ENCODE data around the gene ANO4.
"Not testable (repeated sequence)": the region's sequence is repeated elsewhere in the genome, so short reads cannot be mapped to it uniquely, and the experiment has no call there.

ANO4 gene

DNA sequence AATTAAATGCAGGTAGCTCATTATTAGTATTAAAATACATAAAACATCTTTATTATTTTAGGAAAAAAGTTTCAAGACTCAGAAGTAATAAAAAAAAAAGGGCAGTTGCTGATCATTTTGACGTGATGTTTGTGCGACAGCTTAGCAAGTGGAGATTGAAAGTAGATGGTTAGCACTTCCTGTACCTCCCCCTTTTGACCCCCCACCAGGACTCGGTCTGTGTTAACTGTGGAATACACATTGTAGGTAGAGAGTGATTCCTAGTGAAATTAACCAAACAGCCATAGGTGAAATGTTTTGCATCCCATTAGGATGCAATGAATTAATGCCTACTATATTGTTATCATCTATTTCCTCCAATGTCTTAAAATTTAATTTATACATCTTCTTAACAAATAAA, 294.7 kb downstream of the ANO4 start:
- DNase-seq (ENCODE audit: low read depth) = no peak

DNA sequence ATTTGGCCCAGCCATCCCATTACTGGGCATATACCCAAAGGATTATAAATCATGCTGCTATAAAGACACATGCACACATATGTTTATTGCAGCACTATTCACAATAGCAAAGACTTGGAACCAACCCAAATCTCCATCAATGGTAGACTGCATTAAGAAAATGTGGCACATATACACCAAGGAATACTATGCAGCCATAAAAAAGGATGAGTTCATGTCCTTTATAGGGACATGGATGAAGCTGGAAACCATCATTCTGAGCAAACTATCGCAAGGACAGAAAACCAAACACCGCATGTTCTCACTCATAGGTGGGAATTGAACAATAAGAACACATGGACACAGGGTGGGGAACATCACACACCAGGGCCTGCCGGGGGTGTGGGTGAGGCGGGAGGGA, 295.6 kb downstream of the ANO4 start:
- DNase-seq (ENCODE audit: low read depth) = not testable (repeated sequence)

GRCh38 chr12:101097829-101098580, 303.4 kb downstream of the ANO4 start:
- no peak for DNase-seq (ENCODE audit: low read depth)

- DNase-seq (ENCODE audit: low read depth) = no peak
These were observed 312.6 kb downstream of the ANO4 start for GRCh38 chr12:101107032-101107763.

DNA sequence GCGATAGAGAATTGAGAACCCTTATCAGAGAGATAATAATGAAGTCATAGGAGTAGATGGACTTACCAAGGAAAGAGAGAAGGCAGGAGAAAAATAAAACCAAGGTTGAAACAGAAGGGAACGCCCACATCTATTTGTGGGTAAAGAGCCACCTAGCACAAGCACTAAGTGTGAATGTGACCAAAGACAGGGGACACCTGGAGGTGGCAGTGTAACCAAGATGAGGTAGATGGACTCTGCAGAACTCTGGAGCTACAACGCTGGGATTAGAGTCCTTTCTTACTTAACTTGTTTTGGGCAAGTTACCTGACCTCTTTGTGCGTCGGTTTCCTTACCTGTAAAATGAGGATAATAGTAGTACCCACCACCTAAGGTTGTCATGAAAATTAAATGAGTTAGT, 313.6 kb downstream of the ANO4 start:
- no peak for DNase-seq (ENCODE audit: low read depth)

DNA sequence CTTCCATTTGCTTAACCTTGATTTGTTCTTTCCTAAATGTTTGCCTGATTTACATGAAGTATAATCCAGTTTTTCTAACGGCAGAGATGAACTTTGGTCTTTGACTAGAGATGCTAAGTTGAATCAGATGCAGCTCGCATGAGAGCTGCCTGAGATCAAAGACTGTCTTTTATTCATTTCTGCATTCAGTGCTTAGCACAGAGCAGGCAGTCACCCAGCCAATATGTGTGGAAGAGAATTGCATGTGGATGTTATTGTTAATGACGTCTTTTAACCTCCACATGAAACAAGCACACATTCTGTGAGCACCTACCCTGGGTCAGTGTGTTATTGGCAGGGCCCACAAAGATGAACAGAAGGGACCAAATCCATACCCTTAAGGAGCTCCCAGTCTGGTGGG, 316.3 kb downstream of the ANO4 start:
- DNase-seq (ENCODE audit: low read depth) = no peak

GRCh38 chr12:101111441-101111840, 316.9 kb downstream of the ANO4 start:
- DNase-seq (ENCODE audit: low read depth) = no peak

DNA sequence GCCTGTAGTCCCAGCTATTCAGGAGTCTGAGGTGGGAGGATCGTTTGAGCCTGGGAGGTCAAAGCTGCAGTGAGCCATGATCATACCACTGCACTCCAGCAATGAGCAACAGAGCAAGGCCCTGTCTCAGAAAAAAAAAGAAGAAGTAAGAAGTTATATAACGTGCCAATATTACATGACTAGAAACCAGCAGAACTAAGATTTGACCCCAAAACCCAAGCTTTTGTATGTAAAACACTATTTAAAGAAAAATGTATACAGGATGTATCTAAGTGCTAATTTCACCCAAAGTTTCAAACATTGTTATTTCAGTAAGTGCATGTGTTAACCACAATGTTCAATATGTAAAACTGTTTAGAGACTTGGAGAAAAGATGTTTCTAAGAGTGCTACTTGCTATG, 320.8 kb downstream of the ANO4 start:
- no peak for DNase-seq (ENCODE audit: low read depth)

GRCh38 chr12:101116911-101117310, 322.3 kb downstream of the ANO4 start:
- DNase-seq (ENCODE audit: low read depth) = no peak

DNA sequence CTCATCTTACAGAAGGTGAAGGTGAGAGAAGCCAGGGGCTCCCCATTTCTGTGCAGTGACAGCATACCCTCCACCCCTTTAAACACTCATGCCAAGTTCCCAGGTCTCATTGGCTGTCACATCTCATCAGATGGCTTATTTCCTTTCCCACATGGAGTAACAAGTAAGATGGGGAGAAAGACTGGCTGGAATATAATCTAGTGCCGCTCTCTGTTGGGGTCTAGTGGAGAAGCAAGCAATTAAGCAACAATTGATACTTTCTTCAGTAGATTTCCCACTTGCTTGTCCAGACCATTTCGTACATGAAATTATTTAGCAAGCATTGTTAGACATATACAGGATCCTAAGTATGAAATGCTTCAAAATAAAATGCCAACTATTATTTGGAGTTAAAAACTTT, 323.3 kb downstream of the ANO4 start:
- no peak for DNase-seq (ENCODE audit: low read depth)

DNA sequence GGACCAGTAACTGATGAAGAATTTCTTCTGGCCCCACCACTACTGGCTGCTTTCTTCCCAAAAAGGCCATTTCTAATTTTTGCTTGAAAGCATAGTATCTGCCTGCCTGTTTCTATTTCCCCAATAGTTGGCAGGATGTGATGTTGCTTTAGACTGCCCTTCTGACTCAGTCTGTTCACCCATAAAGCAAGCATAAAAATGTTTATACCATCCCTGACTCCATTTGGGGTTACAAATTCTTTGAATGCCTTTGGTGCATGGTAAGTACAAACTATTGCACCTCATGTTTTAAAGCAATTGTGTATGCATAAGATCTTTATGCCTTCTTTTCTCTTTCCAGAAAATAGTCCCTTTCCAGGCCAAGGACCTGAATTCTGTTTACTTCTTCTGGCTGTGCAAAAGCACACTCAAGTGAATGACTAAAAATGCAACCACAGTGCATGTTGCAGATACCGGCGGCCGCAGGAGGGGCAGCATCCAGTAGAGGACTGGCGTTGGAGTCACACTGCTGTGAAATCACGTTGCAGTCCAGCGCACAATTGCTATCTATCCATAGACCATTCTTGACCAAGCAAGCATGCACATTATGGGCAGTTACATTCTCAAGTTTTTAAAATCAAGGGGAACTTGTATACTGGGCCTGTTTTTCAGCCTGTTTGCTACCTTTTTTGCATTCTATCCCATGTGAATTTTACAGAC, 333.1 kb downstream of the ANO4 start:
- DNase-seq (ENCODE audit: low read depth) = no peak

DNA sequence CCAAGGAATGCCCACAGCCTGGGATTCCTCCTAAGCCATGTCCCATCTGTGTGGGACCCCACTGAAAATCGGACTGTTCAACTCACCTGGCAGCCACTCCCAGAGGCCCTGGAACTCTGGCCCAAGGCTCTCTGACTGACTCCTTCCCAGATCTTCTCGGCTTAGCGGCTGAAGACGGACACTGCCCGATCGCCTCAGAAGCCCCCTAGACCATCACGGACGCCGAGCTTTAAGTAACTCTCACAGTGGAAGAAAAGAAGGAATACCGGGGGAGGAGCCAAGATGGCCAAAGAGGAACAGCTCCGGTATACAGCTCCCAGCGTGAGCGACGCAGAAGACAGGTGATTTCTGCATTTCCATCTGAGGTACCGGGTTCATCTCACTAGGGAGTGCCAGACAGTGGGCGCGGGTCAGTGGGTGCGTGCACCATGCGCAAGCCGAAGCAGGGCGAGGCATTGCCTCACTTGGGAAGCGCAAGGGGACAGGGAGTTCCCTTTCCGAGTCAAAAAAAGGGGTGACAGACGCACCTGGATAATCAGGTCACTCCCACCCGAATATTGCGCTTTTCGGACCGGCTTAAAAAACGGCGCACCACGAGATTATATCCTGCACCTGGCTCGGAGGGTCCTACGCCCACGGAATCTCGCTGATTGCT, 351.3 kb downstream of the ANO4 start:
- not testable (repeated sequence) for DNase-seq (ENCODE audit: low read depth)

DNA sequence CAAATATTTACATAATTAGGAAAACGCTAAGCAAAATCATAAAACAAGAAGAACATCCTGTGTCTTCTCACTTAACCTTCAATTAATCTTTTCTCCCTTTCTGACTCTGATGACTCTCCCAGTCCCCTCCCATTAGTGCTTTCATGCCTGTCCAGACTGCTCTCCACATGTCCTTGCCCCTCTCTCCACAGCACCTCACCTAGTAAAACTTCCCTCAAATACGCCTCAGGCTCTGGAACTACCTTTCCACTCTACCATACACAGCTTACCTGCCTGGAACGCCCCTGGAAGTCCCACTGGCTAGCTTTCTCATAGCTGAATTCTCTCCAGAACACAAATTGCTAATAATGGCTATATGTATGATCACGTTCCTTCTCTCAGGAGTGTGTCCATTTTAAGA, 370.7 kb downstream of the ANO4 start:
- no peak for DNase-seq (ENCODE audit: low read depth)

DNA sequence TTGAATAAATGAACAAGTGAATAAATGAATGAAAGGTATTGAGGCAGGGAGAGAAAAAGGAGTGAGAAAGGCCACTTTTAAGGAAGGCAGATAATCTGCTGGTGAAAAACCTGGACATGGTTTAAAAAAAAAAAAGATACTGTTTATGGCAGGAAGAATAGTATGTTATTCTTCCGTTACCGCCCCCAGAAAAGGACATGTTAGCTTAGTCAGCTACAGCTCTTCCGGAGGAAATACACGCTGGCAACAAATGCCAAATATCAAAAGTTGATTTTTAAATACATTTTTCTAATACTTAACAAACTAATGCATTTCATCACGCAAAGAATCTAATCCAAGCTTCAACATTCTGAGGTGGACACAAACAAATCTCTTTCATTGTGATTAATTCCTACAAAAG, 372.3 kb downstream of the ANO4 start:
- DNase-seq (ENCODE audit: low read depth) = no peak

GRCh38 chr12:101168001-101168400, 373.4 kb downstream of the ANO4 start:
- no peak for DNase-seq (ENCODE audit: low read depth)

DNA sequence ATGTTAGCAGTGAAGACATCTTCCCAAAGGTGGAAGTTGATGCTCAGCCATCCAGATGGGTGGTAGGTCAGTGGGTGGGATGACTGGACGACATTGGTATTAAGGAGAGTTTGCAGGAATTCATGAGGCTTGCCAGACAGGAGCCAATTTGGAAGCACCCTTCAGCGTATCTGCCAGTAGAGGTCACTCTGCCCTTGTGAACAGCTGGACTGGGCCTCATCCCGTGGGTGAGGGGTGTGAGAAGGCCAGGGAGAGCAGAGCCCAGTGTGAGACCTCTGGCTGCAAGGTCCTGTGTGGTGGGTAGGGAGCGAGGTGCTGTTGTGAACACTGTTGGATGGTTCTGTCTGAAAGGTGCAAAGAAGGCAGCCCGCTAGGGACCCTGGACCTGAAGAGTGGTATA, 377.7 kb downstream of the ANO4 start:
- no peak for DNase-seq (ENCODE audit: low read depth)

DNA sequence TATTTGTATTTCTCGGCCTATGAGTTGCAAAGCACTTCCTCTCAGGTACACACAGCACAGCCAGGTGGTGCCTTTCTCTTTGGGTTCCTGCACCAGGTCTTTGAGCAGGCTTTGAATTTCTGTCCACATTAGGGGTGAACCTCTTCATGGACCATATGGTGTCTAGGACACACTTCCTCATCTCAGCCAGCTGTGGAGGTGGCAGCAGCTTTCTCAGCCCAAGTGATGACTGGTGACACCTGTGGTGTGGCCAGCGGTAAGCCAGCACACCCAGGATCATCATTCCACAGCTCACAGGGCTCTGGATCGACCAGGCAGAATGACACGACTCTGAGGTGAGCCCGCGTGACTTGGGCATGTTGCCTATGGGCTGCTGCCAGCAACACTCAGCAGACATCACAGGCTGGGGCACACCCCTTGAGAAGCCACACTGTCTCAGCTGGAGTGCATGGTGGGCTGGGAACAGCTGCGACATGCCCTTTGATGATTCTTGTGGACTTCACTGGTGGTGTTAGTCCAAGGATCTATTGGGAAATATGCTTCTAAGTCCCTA, 378.7 kb downstream of the ANO4 start:
- DNase-seq (ENCODE audit: low read depth) = no peak

GRCh38 chr12:101174541-101174940, 380.0 kb downstream of the ANO4 start:
- no peak for DNase-seq (ENCODE audit: low read depth)

All from stimulated activated CD8-positive, alpha-beta memory T cell treated with anti-CD3 and anti-CD28 coated beads, Interleukin-4, amount 100 ng/mL, for 24 hours (primary cell).